RWPE1 (cell line): Measurements from ENCODE around the gene SLC43A2.

ENCODE experiments used
- CTCF ChIA-PET: fragments of 350-600 bp; sonication (Branson Sonifier 250); formaldehyde crosslinking; extraction: SDS; loops from one replicate; lab custom pipeline; 2021; lab: Yijun Ruan, JAX
- POLR2A ChIA-PET: fragments of 400-600 bp; formaldehyde crosslinking; extraction: SDS; loops from one replicate; lab custom pipeline; 2020; ENCODE audit warnings: antibody characterized with exemption; ENCODE audit not compliant: low non-redundant PET; lab: Yijun Ruan, JAX
- DNase-seq: peaks from one replicate; pipeline ENCODE4 v3.0.0; 2012; ENCODE audit warnings: low spot score
- H3K27ac ChIP-seq: fragments of 450-650 bp; 2 replicates; pipeline ENCODE4 v1.5.1; 2017
- TF ChIP-seq, protein P1 (sequence below): fragments of 450-650 bp; conservative IDR thresholded peaks from 2 replicates; pipeline ENCODE4 v1.5.1; 2017; ENCODE audit warnings: low read depth, mild to moderate bottlenecking

SLC43A2 gene

DNA sequence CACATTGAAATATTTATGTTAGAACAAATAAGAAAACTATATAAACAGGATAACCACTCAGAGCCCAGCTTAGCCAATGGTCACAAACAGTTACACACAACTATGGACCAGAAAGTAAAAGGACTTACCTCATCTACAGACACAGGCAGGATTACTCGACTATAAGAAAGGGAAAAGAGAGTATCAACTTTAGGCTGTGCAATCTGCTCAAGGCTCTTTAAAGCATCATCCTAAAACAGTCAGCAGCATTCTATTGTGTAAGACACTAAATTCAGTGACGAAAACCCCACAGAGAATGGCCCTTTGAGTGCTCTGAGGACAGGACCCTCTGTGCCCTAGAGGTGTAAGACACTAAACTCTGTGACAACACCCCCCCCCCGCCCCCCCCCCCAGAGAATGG, 70.2 kb downstream of the SLC43A2 start:
- ChIA-PET CTCF (interaction anchor here (0.7 kb wide), 1 partner anchor 193 kb away, joined by 4 read pairs; no protein-coding TSS in a partner anchor), POLR2A (no interaction called here)
- no peak for DNase-seq
- no peak overlapping the region for H3K27ac ChIP-seq
- TF ChIP-seq, protein P1, sequence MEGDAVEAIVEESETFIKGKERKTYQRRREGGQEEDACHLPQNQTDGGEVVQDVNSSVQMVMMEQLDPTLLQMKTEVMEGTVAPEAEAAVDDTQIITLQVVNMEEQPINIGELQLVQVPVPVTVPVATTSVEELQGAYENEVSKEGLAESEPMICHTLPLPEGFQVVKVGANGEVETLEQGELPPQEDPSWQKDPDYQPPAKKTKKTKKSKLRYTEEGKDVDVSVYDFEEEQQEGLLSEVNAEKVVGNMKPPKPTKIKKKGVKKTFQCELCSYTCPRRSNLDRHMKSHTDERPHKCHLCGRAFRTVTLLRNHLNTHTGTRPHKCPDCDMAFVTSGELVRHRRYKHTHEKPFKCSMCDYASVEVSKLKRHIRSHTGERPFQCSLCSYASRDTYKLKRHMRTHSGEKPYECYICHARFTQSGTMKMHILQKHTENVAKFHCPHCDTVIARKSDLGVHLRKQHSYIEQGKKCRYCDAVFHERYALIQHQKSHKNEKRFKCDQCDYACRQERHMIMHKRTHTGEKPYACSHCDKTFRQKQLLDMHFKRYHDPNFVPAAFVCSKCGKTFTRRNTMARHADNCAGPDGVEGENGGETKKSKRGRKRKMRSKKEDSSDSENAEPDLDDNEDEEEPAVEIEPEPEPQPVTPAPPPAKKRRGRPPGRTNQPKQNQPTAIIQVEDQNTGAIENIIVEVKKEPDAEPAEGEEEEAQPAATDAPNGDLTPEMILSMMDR = no peak

DNA sequence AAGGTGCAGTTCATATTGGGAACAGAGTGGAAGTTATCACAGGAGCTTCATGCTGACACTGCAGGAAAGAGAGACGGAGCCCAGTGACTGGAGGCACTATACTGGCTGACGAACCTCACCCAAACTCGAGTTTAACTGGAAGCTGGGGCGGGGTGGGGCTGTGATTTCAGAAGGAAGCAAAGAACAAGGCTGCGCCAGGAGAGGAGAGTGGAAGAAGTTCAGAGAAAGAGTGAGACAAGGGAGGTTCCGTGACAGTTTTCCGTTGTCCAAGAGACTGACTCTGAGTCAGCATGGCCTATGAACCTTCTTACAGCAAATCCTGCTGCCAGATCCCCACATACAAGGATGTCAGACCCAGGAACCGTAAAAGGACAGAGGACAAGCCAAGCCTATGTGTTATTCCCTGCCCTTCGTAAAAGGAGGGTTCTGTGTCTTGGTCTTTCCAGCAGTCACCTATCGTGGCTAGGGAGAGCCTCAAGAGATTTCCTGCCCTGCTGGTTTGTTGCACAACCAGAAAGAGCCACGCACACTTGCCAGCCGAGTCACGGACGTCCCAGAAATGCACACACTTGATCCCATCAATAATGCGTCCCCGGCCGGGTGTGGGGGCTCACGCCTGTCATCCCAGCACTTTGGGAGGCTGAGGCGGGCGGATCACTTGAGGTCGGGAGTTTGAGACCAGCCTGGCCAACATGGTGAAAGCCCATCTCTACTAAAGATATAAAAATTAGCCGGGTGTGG, 71.1 kb downstream of the SLC43A2 start:
- H3K27ac ChIP-seq = 0 out of 2 replicates have a peak overlapping the region, but pooled peaks have one; percentile 11
- POLR2A ChIA-PET = no interaction called here
- no peak for DNase-seq
- TF ChIP-seq, protein P1 = no peak
- CTCF ChIA-PET = no interaction called here

DNA sequence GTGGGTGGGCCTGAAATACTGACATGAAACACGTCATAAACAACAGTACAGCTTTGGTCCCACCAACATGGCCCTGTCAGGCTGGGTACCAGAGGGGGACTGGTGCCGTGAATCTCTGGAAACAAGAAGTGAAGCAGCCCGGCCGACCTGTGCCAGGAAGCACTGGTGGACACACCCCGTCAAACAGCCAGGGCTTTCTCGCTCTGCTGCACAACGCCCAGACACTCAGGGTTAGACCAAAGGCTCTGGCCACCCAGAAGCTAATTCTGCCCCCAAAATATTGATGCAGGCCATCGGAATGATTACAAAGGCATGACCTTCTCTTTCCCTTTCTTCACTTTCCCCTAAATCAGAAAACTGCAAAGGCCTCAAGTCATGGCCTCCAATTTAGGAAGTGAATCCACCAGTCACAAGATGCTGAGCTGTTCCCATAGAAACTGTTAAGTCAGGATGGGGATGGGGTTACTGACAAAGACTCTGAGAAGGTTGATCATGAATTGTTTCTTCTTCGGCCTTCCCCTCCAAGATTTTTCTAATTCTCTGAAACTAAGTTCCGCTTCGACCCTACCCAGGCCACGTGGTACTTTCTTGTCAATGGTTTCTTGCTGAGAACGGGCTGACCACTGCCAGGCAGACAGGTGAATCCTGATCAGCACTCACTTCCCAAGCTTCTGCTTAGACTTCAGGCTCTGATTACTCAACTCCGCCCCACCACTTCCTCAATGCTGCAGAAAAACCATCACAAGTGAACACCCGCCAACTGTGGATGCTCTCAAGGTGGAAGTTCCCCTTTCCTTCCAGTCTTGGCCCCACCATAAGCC, 72.8 kb downstream of the SLC43A2 start:
- ChIA-PET CTCF (no interaction called here), POLR2A (interaction anchor here (0.8 kb wide), 1 partner anchor 11 kb away, joined by 3 read pairs; no protein-coding TSS in a partner anchor)
- TF ChIP-seq, protein P1 = no peak
- peak overlapping the region; percentile 38; the same call in 1 of the 2 replicates for H3K27ac ChIP-seq
- no peak for DNase-seq

DNA sequence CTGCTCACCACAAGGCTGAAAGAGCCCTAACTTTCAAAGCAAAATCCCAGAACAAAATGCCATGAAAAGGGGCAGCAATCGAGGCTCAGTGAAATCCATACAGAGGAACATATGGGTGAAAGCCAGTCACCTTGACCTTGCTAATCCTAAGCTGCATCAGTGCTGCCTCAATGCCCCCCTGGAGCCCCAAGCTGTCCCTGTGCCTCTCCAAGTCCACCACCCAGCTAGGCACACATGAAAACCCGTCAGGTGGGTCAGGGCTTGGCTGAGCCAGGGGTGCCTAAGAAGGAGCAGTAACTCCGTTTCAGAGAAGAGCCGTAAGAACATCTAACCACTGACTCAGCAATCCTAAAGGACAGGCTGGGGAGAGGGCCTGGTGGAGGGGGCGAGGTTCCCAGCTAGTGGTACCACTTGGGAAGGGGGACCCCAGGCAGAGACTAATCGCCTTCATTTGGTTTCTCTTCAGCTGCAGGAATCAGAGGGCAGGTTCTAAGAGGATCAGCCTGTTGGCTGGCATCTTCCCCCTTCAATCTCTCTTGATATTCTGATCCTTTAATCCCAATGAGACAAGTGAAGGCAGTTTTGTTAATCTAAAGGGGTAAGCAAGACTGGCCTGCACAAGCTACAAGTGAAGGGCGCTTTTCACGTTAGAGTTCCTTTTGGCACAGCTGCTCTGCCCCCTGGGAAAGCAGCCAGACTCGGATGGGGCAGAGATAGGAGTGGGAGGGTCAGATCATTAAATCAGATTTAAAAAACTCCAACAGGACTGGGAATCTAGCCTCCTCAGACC, 73.7 kb downstream of the SLC43A2 start:
- CTCF ChIA-PET = no interaction called here

DNA sequence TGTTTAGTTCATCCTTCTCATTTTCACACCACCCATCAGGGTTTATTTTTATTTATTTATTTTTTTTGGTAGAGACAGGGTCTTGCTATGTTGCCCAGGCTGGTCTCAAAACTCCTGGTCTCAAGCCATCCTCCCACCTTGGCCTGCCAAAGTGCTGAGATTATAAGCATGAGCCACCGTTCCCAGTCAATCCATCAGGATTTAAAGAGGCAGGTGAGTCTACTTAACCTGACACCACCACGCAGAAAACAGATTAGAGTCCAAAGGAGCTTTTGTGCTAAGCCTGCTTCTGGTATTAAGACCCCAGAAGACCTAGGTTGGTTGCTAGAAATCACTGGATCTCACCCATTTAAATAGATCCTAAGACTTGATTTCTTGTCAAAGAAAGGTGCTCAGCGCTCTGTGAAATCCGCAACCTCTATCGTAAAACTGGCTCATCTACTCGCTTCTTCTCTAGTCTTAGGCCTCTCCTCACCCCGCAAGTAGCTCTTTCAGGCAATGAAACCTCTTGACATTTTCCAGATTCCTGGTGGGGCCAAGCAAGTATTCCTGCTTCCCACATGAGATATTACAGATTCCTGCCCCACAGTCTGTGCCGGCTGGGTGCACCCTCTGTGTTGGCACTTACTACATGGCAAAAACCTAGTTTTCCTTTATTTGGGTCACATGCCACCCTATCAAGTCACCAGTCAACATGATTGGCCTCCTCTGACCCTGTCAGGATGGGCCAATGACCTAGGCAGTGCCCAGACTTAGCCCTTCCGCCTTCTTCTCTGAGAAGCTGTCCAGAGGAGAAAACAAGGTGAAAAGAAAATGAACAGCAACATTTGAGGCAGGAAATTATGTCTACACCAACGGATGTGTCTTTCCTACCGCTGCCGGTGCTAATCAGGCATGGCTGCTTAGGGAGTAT, 75.0 kb downstream of the SLC43A2 start:
- DNase-seq = no peak
- no peak overlapping the region; the same call in 1 of the 2 replicates for H3K27ac ChIP-seq
- POLR2A ChIA-PET = interaction anchor here (0.5 kb wide), 1 partner anchor 61 kb away, joined by 3 read pairs; no protein-coding TSS in a partner anchor
- TF ChIP-seq, protein P1 = no peak
- CTCF ChIA-PET = no interaction called here

More for the DNA sequence above, 73.7 kb downstream of the SLC43A2 start:
- POLR2A ChIA-PET = interaction anchor here (0.5 kb wide), 1 partner anchor 60 kb away, joined by 3 read pairs; no protein-coding TSS in a partner anchor
- TF ChIP-seq, protein P1 = no peak
- H3K27ac ChIP-seq = peak overlapping the region; percentile 38
- no peak for DNase-seq
